Umbilical cord (tissue), 2 donors: Measurements from ENCODE around the gene ZBTB17. TPM values are rescaled to one million over a fixed set of nuclear protein-coding genes. Genes with fewer than 3 reads are reported as not detected.

ENCODE experiments used
- DNase-seq: peaks from one replicate; pipeline ENCODE4 v3.0.0-alpha.2; 2015; ENCODE audit warnings: low spot score
- total RNA-seq: library from RNA; depleted of rRNA; stranded (reverse); fragments of >200 nt; gene quantifications from one replicate; pipeline ENCODE4 v1.2.3, GENCODE V29; 2014; ENCODE audit warnings: low replicate concordance; ENCODE audit not compliant: insufficient read depth

ZBTB17 gene
- total RNA-seq, 1 donor from 2014 or later, result 33.2 TPM

DNA sequence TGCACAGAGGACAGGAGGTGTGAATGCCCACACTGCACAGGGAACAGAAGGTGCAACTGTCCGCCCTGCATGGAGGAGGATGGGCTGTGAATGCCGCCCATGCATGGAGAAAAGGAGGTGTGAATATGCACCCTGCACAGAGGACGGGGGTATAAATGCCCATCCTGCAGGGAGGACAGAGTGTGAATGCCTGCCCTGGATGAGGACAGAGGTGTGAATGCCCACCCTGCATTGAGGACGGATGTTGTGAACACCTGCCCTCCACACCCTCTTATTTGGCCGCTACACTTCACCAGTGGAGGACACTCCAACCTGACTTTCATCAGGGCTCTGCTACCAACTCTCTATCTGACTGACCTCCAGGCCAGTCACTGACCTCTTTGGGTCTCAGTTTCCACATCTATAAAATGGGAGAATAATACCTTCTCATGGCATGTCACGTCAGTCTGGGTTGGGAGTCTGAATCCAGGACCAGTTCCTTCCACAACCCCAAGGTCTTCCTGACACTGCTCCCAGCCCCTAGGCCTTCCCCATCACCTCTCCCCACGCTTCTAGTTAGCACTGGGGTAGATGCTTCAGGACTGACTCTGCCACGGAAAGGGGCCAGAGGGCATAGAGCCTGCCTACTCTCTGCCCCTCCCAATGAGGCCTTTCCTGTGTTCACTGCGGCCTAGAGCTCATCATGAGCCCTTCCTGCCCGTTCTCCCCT, 28.4 kb downstream of the ZBTB17 start:
- DNase-seq, result no peak

DNA sequence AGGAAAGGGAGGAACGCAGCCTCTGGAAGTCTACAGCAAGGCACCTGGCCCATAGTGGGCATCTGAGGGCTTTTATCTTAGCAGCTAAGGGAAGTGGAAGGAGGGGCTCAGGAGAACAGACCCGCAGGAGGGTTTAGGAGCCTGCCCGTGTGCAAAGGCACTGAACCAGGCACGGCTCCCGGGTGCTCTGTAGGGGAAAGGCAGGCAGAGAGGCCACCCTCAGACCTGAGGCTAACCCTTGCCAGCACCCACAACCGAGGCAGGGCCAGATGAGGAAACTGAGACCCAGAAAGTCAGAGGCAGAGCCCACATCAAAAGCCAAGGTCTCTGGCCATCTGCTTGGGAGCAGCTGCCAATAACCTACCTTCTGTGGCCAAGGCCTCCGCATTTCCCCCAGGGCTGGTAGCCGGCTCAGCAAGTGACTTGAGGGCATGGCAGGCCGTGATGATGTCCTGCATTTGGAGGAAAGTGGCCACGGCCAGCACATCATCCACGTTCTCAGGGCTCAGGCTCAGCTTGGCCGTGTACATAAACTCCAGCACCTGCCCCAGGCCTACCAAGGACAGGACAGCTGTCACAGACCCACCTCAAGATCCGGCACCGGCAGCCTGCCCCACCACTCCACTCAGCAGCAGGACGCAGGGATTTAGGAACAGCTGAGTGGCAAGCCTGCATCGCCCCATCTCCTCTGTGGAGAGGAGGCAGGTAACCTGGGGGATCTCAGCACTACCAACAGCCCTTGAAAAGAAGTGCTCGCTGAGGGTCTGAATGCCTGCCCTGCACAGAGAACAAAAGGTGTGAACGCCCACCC, 29.1 kb downstream of the ZBTB17 start:
- no peak for DNase-seq

DNA sequence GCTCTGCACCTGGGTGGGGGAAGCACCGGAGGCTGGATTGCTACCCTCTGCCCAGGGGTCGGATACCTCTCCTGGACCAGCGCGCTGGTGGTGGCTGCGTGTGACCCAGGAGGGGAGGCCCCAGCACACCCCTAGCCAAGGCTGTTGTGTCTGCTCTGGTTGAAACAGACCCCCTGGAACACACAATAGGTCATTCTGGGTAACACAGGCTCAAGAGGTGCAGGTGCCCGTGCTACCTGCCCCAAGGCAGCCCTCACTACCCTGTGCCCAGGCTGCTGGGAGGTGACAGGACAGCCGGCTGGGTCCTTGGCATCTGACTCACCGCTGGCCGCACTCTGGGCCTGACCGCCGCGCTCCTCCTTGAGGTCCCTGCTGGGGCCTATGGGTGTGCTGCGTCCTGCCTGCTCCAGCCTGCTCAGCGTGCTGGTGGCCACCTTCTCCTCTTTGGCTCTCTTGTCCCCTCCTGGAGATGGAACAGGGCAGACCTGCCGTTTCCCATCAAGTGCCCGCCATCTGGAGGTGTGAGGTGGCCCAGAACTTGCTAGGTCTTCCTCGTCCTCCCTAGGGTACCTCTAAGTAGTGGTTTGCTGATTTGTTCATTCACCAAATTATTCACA, 30.0 kb downstream of the ZBTB17 start:
- no peak for DNase-seq

DNA sequence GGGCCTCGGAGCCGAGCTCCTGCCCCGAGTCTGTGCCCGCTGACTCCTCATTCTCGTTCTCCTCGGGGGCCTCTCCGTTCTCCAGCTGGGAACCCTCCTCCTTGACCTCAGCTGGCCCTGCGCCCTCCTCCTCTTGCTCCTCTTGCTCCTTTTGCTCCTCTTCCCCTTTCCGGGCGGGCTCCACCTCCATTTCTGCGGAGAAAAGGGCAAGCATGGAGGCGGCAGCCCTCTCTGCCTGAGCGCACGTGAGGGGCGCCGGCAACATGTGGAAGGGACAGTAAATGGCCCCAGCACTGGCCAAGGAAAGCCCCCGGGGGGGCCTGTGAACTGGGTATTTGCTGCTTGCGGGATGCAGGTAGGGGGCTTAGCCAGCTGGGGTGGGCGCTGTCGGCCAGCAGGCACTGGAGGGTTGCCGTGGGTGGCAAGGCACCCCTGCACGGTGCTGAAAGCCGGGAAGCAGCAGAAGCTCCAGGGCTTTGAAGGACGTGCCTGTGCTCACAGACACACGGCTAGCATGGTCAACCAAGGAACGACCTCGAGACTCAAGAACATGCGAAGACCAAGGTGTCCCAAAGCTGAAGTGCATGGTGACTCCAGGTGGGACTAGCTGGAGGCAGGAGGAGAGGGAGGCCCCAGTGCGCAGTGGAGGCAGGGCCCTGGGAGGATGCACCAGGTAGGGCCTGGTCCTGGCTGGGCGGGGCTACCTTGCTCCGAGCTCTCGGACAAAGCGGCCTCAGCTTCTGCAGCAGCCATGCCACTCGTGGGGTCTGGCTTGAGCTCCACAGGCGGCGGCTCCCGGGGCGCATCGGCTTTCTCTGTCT, 30.7 kb downstream of the ZBTB17 start:
- no peak for DNase-seq

DNA sequence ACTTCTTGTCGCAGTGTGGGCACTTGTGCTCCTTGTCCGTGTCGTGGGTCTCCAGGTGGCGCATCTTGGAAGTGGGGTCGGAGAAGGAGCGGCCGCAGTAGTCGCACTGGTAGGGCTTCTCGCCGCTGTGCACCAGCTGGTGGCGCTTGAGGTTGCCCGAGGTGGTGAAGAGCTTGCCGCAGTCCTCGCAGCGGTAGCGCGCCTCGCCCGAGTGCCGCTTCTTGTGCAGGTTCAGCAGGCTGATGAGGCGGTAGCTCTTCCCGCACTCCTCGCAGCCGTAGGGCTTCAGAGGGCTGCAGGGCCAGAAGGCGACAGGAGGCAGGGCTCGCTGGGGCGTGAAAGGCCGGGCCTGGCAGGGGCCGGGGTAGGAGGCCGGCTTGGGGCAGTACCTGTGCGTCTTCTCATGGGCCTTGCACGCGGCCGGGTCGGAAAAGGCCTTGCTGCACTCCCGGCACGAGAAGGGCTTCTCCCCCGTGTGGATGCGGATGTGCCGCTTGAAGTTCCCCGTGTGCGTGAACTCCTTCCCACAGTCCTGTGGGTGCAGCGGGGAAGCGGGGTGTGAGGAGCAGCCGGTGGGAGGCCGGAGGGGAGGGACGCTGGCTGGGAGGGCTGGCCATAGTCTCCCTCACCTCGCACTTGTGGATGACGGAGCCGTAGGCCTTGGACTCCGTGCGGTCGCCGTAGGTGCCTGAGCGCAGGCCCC, 31.4 kb downstream of the ZBTB17 start:
- no peak for DNase-seq

DNA sequence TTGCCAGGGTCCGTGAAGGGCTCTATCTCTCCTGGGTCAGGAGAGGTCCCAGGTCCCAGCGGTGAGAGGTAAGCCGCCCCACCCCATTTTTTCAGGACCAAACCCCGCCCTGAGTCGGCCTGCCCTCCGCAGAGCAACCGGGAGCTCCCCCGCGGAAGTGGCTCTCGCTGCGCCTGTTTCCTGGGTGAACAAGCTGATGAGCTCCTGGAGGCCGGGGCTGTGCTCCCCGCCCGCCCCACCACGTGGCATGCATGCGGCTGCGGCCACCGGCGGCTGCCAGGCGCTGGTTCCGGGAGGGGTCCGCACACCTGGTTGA, 32.0 kb downstream of the ZBTB17 start:
- no peak for DNase-seq

DNA sequence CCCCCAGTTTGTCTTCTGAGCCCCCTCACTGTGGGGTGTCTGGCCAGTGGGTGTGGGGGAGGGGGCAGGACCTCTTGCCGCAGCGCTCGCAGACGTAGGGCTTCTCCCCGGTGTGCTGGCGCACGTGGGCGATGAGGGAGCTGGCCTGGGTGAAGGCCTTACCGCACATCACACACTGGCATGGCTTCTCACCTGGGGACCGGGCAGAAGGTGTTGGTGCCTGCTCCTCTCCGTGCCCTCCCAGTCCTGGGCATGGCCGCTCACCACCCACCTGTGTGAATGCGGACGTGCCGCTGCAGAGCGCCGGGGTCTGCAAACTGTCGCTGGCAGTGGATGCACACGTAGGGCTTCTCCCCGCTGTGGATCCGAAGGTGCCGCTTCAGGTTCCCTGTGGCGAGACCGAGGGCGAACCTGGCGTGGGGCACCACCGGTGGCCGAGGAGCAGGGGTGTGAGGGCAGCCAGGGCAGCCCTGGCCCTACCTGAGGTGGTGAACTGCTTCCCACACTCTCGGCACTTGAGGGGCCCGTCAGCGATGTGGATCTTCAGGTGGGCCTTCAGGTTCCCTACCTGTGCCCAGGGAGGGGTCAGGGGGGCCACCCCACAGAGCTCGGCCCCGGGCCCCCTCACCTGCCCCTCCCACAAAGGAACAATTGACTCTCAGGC, 32.4 kb downstream of the ZBTB17 start:
- no peak for DNase-seq

DNA sequence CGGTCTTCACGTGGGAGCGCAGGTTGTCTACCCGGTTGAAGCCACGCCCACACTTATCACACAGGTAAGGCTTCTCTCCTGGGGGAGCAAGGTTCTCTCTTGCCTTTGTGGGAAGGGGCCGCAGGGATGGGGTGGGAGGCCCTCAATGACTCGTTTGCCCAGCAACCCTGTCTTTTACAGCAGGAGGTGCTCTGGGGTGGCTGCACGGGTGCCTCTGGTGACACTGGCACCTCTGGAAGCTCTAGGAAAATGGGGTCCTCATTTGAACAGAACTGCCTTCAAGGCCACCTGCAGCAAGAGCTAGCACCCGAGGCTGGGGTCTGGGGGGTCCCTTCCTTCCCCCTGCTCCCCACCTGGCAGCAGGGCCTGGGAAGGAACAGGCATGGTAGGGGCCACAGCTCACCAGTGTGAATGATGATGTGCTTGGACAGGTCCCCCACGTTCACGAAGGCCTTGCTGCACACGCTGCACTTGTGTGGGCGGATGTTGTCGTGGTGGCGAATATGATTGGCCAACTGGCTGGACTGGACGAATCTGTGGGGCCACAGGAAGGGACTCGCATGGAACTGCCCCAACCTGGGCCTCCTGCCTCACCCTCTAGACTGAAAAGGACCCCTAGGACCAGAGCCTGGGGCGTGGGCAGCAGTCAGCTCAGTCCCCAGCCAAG, 33.1 kb downstream of the ZBTB17 start:
- no peak for DNase-seq

DNA sequence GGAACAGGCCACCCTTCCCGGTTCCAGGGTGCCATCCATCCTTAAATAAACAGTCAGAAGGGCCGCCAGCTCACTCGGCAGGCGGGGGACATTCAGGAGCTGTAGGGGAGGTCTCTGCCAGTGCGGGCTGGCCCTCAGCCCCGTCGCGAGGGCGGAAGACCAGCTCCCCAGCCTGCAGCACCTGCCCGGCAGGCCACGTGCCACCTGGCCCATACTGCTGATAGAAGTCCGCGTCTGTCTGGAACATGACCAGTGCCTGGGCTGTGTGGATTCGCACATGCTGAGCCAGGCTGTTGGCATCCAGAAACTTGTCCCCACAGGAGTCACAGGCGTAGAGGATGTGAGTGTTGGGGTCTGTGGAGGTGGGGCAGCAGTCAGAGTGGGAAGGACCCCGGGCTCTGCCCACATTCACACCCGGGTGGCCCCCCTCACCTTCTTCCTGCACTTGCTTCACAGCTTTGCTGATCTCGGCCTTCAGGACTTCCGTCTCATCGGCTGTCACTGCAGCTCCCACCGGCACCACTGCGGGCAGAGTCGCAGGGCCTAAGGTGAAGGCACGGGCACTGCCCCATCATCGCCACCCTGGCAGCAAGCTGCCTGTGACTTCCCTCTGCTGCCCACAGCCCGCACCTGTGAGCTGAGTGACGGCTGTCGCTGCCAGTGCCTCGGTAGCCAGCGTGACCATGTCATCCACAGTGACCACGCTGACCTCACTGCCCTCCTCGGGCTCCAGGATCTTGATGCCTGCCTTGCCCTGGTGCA, 33.8 kb downstream of the ZBTB17 start:
- DNase-seq, result no peak

DNA sequence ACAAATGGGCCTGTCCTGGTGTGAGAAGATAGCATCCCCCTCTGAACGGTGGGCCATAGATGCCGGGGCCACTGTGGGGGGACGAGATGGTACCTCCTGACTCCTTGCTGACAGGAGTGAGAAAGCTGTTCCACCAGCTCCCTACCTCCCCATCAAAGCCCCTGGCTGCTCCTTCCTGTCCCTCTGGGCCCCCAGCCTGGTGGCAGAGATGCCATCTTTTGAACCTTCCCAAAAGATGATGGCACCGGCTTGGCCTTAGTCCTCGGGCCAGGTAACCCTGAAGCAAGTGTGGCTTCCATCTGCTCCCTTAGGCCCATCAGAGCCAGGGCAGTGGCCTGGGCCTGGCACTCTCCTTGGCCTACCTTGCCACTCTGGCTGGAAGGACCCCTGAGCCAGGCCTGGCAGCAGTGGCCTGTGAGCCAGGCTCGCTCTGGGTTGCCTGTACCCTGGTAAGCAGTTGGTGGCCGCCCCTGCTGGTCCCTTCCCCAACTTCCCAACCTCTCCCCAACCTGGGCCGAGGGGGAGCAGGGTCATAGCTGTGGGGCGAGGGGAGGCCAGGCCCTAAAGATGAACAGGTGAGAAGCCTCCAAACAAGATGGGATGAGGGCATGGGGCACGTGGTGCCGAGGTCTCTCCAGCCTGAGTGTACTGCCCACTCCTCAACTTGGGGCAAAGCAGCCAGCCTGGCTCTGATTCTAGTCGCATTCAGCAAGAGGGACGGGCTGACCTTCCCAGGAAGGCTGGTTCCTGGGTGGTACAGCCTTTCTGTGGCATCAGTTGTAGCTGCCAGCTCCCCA, 34.7 kb downstream of the ZBTB17 start:
- no peak for DNase-seq

DNA sequence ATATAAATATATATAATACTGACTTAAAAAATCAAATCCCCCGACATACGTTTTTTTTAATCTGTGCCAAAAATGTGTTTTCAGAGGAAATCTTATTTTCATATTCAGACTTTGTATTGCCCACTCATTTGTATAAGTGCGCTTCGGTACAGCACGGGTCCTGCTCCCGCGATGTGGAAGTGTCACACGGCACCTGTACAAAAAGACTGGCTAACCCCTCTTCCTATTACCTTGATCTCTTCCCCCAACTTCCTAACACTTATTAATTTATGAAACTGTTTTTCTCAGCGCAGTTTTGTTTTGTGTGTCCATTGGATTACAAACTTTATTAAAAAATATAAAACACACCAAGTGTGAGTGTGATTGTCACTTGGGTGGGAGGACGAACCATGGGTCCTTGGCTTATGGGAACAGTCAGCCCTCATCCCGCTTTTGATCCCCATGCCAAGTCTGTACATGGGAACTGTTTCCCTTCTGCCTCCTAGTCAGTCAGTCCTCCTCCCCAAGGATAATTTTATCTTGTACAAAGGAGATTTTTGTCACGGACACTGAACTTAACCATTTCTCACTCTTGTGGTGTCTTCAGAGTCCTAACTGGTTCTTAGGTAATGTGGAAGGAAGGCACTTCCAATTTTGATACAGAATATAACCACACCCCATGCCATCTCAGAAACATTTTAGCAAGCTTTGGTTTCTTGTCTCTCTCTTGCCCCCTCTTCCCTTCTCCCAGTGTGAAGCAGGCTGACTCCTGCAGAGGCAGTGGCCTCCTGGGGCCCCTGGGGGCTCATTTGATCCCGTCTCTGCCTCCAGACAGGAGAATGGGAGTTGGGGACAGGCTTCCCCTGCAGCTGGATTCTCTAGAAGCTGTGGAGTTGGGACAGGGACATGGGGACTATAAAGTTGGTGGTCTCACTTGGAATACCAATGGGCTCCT, 35.5 kb downstream of the ZBTB17 start:
- DNase-seq, result no peak

DNA sequence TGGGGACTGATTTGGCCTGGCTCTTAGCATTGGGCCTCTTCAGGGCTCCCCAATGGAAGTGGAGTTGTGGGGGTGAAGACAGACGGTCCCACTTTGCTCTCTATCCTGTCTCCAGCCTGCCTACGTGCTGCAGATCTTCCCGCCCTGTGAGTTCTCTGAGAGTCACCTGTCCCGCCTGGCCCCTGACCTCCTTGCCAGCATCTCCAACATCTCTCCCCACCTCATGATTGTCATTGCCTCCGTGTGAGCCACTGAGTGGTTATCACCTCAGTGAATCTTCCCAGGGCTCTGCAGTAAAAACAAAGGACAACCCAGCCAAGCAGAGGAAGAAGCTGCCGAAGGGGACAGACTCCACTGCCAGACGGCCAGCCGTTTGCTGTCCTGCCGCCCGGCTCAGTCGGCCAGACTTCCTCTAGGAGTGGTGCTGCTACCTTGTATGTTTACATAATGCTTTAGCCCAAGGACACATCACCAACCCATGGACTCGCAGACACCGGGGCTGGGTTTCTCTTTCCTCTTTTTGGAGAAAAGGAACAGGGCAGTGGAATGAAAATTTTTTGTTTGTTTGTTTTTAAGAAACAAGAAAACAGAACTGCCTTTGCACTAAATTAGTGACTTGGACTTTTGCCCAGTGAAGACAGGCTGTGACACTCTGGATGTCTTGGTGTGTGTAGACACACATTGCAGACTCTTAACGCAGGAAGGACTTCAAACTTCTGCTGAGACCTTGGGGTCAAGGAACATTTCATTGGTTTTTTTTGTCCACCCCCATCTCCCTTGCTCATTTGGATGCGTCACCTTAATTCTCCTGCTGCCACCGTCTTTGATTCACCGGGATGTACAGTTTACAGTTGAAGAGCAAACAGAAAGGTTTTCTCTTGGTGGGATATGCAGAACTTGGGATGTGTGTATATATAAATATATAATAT, 36.5 kb downstream of the ZBTB17 start:
- DNase-seq, result no peak

DNA sequence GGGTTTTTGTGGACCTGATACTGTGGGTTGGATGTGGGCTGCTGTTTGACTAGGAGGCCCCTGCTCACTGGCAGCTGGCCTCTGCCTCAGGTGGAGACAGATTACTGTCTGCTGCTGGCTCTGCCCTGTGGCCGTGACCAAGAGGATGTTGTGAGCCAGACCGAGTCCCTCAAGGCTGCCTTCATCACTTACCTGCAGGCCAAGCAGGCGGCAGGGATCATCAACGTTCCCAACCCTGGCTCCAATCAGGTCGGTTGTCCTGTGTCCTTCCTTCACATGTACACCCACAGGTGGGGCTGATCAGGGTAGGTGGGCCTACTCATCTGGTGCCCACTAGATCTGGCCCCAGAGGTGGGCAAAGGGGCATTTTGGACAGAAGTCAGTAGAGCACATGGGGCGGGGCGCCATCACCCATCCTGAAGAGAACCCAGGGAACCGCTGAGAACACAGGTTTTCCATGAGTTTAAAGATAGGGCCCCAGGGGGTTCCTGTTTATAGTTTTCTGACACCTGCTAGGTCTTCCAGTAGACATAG, 37.2 kb downstream of the ZBTB17 start:
- no peak for DNase-seq

DNA sequence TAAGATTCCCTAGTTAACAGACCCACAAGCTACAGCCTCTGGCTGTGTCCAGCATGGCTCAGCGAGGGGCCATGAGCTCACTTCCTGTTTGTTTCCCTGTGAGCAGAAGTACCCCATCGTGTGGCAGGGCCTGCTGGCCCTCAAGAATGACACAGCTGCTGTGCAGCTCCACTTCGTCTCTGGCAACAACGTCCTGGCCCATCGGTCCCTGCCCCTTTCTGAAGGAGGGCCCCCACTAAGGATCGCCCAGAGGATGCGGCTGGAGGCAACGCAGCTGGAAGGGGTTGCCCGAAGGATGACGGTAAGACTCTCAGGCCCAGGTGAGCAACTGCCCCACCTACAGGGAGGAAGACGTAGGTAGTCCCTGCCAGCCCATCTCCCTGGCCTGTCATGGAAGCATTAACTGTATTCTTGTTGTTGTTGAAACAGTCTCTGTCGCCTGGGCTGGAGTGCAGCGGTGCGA, 38.2 kb downstream of the ZBTB17 start:
- no peak for DNase-seq

DNA sequence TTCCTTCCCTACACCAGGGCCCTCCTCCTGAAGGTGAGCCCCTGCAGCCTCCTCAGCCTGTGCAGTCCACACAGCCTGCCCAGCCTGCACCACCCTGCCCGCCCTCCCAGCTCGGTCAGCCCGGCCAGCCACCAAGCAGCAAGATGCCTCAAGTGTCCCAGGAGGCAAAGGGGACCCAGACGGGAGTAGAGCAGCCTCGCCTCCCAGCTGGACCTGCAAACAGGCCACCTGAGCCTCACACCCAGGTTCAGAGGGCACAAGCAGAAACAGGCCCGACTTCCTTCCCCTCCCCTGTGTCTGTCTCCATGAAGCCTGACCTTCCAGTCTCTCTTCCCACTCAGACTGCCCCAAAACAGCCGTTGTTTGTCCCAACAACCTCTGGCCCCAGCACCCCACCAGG, 38.8 kb downstream of the ZBTB17 start:
- DNase-seq, result no peak

DNA sequence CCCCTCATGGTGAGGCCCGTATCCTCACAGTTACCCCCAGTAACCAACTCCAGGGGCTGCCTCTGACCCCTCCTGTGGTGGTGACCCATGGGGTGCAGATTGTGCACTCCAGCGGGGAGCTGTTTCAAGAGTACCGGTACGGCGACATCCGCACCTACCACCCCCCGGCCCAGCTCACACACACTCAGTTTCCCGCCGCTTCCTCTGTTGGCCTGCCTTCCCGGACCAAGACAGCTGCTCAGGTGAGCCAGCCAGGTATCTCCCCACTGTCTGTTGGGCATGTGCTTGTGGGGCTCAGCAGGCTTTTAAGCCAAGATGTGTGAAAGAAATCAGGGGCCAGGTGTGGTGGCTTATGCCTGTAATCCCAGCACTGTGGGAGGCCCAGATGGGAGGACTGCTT, 39.9 kb downstream of the ZBTB17 start:
- DNase-seq, result no peak
